Subcutaneous abdominal adipose tissue (tissue), 5 donors: ENCODE results near the gene PDE8B.
"Not testable (repeated sequence)": the region's sequence is repeated elsewhere in the genome, so short reads cannot be mapped to it uniquely, and the experiment has no call there.

Source experiments
- H3K27ac ChIP-seq: one replicate; pipeline ENCODE4 v1.7.0; 2013; ENCODE audit warnings: low read depth, mild to moderate bottlenecking, inconsistent platforms, low read length, moderate library complexity
- H3K27me3 ChIP-seq, 5 donors: one replicate each; pipeline ENCODE4 v1.7.0; 2013; ENCODE audit warnings: low read length in 5 of 5, inconsistent platforms in 1 of 5; ENCODE audit not compliant: control insufficient read depth in 5 of 5, insufficient read depth in 4 of 5
- H3K36me3 ChIP-seq, 5 donors: one replicate each; pipeline ENCODE4 v1.7.0; 2013; ENCODE audit warnings: low read length in 5 of 5; ENCODE audit not compliant: control insufficient read depth in 5 of 5, insufficient read depth in 5 of 5
- H3K4me1 ChIP-seq, 5 donors: one replicate each; pipeline ENCODE4 v1.7.0; 2013; ENCODE audit warnings: low read length in 5 of 5, mild to moderate bottlenecking in 3 of 5, moderate library complexity in 1 of 5; ENCODE audit not compliant: control insufficient read depth in 5 of 5, insufficient read depth in 5 of 5
- H3K4me3 ChIP-seq, 5 donors: one replicate each; pipeline ENCODE4 v1.7.0; 2013; ENCODE audit warnings: low read length in 5 of 5, low read depth in 1 of 5
- H3K9ac ChIP-seq, 5 donors: one replicate each; pipeline ENCODE4 v1.7.0; 2013; ENCODE audit warnings: low read length in 5 of 5, mild to moderate bottlenecking in 4 of 5, moderate library complexity in 3 of 5
- H3K9me3 ChIP-seq, 5 donors: one replicate each; pipeline ENCODE4 v1.7.0; 2013; ENCODE audit warnings: low read length in 5 of 5; ENCODE audit not compliant: control insufficient read depth in 5 of 5
- donor health status: healthy.
- donor health status: healthy.
- donor health status: healthy.
- donor health status: healthy.
- donor health status: healthy.

Gene PDE8B

DNA sequence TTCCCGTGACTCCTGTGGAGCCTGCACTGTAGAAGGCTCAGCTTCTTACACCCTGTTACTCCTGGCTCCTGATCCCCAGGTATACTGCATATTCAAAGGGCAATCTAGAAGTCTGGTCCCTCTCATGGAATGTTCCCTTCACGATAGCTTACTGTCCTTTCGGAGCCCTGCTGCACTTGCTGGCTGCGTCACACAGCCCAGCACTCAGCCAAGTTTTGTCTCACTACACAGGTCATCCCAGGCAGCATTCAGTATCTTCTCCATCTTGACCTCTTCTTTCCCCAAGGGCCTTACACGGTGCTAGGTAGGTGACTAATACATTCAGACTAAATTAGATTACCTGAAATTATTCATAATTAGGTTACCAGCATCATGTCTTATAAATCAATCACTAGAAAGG lies 157.9 kb downstream of the PDE8B start:
- Histone ChIP-seq H3K4me3 (no peak overlapping the region), H3K36me3 (no peaks in the 10 kb centered on the region), H3K9me3 (no peaks in the 10 kb centered on the region), H3K27me3 (no peaks in the 10 kb centered on the region), H3K27ac (no peak overlapping the region), H3K9ac (no peak overlapping the region), H3K4me1 (no peaks in the 10 kb centered on the region)

DNA sequence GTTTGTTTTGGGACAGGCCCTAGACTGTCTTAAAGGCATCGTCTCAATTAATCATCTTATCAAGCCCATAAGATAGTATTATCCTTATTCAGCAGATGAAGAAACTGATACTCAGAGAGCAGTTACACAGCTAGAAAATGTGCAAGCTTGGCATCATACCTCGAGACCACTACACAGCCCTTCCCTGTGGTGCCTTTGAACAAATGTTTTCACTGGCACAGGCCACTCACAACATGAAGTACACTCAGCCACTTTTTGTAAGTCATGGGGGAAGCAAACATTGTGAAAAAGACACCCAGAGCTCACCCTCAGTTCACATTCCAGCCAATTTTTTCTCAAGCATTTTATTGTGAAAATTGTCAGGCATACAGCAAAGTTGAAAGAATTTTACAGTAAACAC lies 159.1 kb downstream of the PDE8B start:
- Histone ChIP-seq H3K27me3 (no peaks in the 10 kb centered on the region), H3K36me3 (no peaks in the 10 kb centered on the region), H3K9me3 (no peaks in the 10 kb centered on the region), H3K4me3 (no peak overlapping the region), H3K9ac (no peak overlapping the region), H3K4me1 (no peaks in the 10 kb centered on the region), H3K27ac (no peak overlapping the region)

GRCh38 chr5:77374686-77375085 lies 164.2 kb downstream of the PDE8B start:
- Histone ChIP-seq H3K27me3 (no peaks in the 10 kb centered on the region), H3K9me3 (no peaks in the 10 kb centered on the region), H3K27ac (no peak overlapping the region), H3K4me3 (no peak overlapping the region), H3K9ac (no peak overlapping the region), H3K36me3 (no peaks in the 10 kb centered on the region), H3K4me1 (no peaks in the 10 kb centered on the region)

GRCh38 chr5:77376609-77377300 lies 166.3 kb downstream of the PDE8B start:
- Histone ChIP-seq H3K36me3 (no peaks in the 10 kb centered on the region), H3K4me3 (no peak overlapping the region), H3K27ac (no peak overlapping the region), H3K4me1 (no peaks in the 10 kb centered on the region), H3K27me3 (no peaks in the 10 kb centered on the region), H3K9me3 (no peaks in the 10 kb centered on the region), H3K9ac (no peak overlapping the region)

- no peaks in the 10 kb centered on the region for H3K36me3 ChIP-seq
- no peak overlapping the region for H3K9ac ChIP-seq
- H3K4me1 ChIP-seq: no peaks in the 10 kb centered on the region
- no peak overlapping the region for H3K27ac ChIP-seq
- no peak overlapping the region for H3K4me3 ChIP-seq
- no peaks in the 10 kb centered on the region for H3K27me3 ChIP-seq
- no peaks in the 10 kb centered on the region for H3K9me3 ChIP-seq
These were observed 169.1 kb downstream of the PDE8B start for GRCh38 chr5:77379558-77380061.

GRCh38 chr5:77380636-77381035 lies 170.2 kb downstream of the PDE8B start:
- Histone ChIP-seq H3K4me3 (no peak overlapping the region), H3K9ac (no peak overlapping the region), H3K36me3 (no peaks in the 10 kb centered on the region), H3K27me3 (no peaks in the 10 kb centered on the region), H3K9me3 (no peaks in the 10 kb centered on the region), H3K27ac (no peak overlapping the region), H3K4me1 (no peaks in the 10 kb centered on the region)

DNA sequence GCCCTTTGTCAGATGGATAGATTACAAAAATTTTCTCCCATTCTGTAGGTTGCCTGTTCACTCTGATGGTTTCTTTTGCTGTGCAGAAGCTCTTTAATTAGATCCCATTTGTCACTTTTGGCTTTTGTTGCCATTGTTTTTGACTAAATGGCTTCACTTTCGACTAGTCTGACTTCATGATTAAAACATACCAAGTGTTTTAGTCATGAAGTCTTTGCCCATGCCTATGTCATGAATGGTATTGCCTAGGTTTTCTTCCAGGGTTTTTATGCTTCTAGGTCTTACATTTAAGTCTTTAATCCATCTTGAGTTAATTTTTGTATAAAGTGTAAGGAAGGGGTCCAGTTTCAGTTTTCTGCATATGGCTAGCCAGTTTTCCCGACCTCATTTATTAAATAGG lies 172.9 kb downstream of the PDE8B start:
- H3K9me3 ChIP-seq, H3K4me1 ChIP-seq, H3K4me3 ChIP-seq, H3K27me3 ChIP-seq, H3K36me3 ChIP-seq, H3K9ac ChIP-seq, H3K27ac ChIP-seq: not testable (repeated sequence)

- not testable (repeated sequence) for H3K9ac ChIP-seq, H3K4me3 ChIP-seq, H3K9me3 ChIP-seq, H3K27me3 ChIP-seq, H3K27ac ChIP-seq, H3K36me3 ChIP-seq
- H3K4me1 ChIP-seq: peaks cover 5 to 19% (median 9%) of the 10 kb centered on the region in 5 donors
These were observed 175.9 kb downstream of the PDE8B start for GRCh38 chr5:77386340-77386739.

DNA sequence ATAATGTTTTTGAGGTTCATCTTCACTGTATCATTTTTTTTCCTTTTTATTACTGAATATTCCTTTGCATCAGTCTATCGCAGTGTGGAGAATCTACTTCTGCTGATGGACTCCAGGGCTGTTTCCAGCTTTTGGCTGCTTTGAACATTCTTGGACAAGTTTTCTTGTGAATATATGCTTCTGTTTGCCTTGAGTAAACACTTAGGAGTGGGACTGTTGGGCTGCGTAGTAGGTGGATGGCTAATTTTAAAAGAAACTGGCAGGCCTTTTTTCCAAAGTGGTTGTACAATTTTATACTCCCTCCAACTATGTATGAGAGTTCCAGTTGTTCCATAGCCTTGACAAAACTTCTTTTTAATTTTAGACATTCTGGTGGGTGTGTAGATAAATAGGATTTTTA lies 179.3 kb downstream of the PDE8B start:
- Histone ChIP-seq H3K36me3 (no peaks in the 10 kb centered on the region), H3K4me3 (no peak overlapping the region), H3K27me3 (no peaks in the 10 kb centered on the region), H3K9me3 (no peaks in the 10 kb centered on the region), H3K4me1 (peaks cover 5 to 20% (median 9%) of the 10 kb centered on the region in 5 donors), H3K9ac (peak overlapping the region in 2 of 5 donors; percentile 31 to 55), H3K27ac (peak overlapping the region; percentile 61)

DNA sequence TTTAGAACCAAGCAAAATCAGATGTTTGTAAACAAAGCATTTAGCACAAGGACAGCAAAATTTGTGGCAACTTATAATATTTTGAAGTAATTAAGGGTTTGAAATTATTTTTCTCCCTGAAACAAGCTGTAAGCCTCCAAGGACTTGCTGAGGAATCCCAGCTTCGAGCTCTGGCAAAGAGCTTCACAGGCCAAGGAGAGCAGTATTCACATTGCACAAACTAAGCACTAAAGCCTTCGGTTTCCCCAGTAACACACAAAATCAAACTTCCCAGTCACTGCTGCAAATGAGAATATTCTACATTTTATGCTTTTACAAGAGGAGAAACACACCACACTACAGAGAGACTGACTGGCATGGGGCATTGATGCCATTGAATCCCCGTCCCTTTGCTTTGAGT lies 179.7 kb downstream of the PDE8B start:
- no peak overlapping the region for H3K4me3 ChIP-seq
- H3K9me3 ChIP-seq: no peaks in the 10 kb centered on the region
- H3K4me1 ChIP-seq: peaks cover 5 to 20% (median 9%) of the 10 kb centered on the region in 5 donors
- no peaks in the 10 kb centered on the region for H3K36me3 ChIP-seq
- H3K27ac ChIP-seq: peak overlapping the region; percentile 61
- peak overlapping the region in 2 of 5 donors; percentile 31 to 55 for H3K9ac ChIP-seq
- no peaks in the 10 kb centered on the region for H3K27me3 ChIP-seq
